ENCODE results near the gene STT3A.

The STT3A gene

GRCh38 chr11:125591649-125592304 is 875 bp upstream of the STT3A start:
- DNase-seq, result no peak

GRCh38 chr11:125593114-125593820 is 615 bp downstream of the STT3A start:
- DNase-seq, result no peak

GRCh38 chr11:125594958-125595357 is 2.3 kb downstream of the STT3A start:
- no peak for DNase-seq

GRCh38 chr11:125600663-125601062 is 8.0 kb downstream of the STT3A start:
- DNase-seq, result no peak

- no peak for DNase-seq
Observed at GRCh38 chr11:125603207-125603606, 10.6 kb downstream of the STT3A start.

GRCh38 chr11:125605417-125605816 is 12.8 kb downstream of the STT3A start:
- no peak for DNase-seq

GRCh38 chr11:125609545-125609944 is 16.9 kb downstream of the STT3A start:
- no peak for DNase-seq

- no peak for DNase-seq
Observed at GRCh38 chr11:125618383-125618782, 25.7 kb downstream of the STT3A start.

GRCh38 chr11:125621995-125622394 is 29.3 kb downstream of the STT3A start:
- DNase-seq, result no peak

GRCh38 chr11:125623064-125623463 is 30.4 kb downstream of the STT3A start:
- no peak for DNase-seq

- no peak for DNase-seq
Observed at GRCh38 chr11:125624756-125625213, 32.1 kb downstream of the STT3A start, which contains the start of gene CHEK1. TSS of gene CHEK1 (plus strand) at chr11:125625163. CDS start at chr11:125626769, 1,606 bp downstream.

- no peak for DNase-seq
Observed at GRCh38 chr11:125625225-125625629, 32.6 kb downstream of the STT3A start.

- DNase-seq, result peak; percentile 93 to 95
Observed at GRCh38 chr11:125625630-125626287, 33.1 kb downstream of the STT3A start.

GRCh38 chr11:125626288-125626950 is 33.8 kb downstream of the STT3A start:
- DNase-seq, result peak; percentile 46 to 57

- DNase-seq, result no peak
Observed at GRCh38 chr11:125627236-125627910, 34.7 kb downstream of the STT3A start.

GRCh38 chr11:125637840-125638239 is 45.2 kb downstream of the STT3A start:
- no peak for DNase-seq

GRCh38 chr11:125638315-125638714 is 45.7 kb downstream of the STT3A start:
- no peak for DNase-seq

GRCh38 chr11:125645871-125646270 is 53.2 kb downstream of the STT3A start:
- no peak for DNase-seq

- DNase-seq, result no peak
Observed at GRCh38 chr11:125649465-125650166, 57.0 kb downstream of the STT3A start.

GRCh38 chr11:125662689-125663088 is 70.0 kb downstream of the STT3A start:
- DNase-seq, result no peak

GRCh38 chr11:125663910-125664309 is 71.3 kb downstream of the STT3A start:
- DNase-seq, result no peak

GRCh38 chr11:125667151-125667550 is 74.5 kb downstream of the STT3A start:
- no peak for DNase-seq

All from NCI-H446 (cell line).